Right forelimb (tissue), 1 donor: Measurements from ENCODE around the gene EFCC1.
A peak's percentile ranks its signal among the peaks of the same experiment; 100 is the strongest.

ENCODE experiments used
- DNase-seq: peaks from one replicate; pipeline ENCODE4 v3.0.0-alpha.2; 2018

Gene EFCC1

GRCh38 chr3:129001101-129001805 is at the start of gene EFCC1:
EFCC1 (plus strand) TSS chr3:129001304; CDS start chr3:129001629, 325 bp downstream.
- peak; percentile 80 for DNase-seq

DNA sequence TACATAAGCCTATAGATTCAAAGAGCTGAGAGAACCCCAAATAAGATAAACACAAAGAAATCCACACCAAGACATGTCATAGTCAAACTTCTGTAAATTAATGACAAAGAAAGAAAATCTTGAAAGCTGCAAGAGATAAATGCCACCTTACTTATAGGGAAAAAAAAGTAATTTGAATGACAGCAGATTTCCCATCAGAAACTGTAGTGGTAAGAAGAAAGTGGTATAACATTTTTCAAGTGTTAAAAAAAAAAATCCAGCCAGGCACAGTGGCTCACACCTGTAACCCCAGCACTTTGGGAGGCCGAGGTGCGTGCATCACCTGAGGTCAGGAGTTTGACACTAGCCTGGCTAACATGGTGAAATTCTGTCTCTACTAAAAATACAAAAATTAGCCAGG is 44.7 kb upstream of the EFCC1 start:
- no peak for DNase-seq

DNA sequence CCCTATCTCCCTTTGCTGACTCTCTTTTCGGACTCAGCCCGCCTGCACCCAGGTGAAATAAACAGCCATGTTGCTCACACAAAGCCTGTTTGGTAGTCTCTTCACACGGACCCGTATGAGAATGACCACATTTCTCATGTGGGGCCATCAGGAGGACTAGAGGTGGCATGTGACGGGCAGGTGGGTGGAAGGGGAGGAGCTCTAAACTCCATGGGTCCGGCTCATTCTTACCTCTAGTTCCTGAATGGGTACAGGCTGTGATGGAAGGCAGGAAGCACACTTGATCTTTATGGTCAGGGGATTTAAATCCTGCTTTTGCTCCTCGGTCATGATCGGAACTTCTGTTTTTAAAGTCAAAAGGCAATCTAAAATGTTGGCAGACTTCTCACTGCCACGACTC is 35.8 kb upstream of the EFCC1 start:
- no peak for DNase-seq

DNA sequence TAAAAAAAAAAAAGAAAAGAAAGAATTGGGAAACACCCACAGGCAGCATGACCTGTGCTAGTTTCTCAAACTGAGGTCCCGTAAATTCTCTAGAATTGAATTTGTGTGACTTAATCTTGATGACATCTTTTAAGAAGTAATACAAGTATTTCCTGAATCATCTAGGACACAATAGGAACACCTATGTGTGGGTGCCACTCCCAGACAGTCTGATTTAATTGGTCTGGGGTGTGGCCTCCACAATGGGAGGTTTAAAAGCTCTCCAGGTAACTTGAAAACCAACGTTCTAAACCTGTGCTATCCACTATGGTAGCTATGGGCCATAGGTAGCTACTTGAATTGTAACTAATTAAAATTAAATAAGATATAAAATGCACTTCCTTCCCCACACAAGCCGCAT is 35.3 kb upstream of the EFCC1 start:
- DNase-seq, result no peak

GRCh38 chr3:128967748-128968355 is 33.3 kb upstream of the EFCC1 start:
- no peak for DNase-seq

GRCh38 chr3:128969993-128970739 is 30.9 kb upstream of the EFCC1 start:
- DNase-seq, result peak; percentile 73

- no peak for DNase-seq
Observed at GRCh38 chr3:128970740-128971047, 30.4 kb upstream of the EFCC1 start.

GRCh38 chr3:128971421-128972100 is 29.5 kb upstream of the EFCC1 start:
- peak; percentile 65 for DNase-seq

DNA sequence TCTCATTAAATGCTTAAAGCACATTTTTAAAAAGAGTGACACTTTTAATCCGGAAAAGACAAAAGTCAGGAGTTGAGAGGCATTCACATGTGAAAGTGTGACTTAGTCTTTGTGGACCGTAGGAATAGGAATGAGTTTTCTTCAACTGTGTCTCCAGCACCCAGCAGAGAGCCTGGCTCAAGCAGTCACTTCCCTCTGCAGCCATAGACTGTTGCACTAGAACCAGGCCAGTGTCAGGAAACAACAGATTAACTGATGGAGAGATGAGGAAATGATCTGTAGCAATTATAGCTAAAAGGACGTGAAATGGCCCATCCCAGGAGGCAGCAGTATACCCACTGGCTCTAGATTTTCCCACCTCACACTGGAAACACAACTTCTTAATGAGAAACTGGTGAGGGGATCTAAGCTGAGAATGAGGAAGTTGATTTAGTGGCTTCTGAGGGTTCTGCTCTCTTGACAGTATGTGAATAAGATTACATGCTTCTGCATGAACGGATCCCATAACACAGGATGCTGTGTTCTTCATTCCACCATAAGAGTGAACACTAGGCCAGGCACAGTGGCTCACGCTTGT is 27.0 kb upstream of the EFCC1 start:
- no peak for DNase-seq

- DNase-seq, result no peak
Observed at GRCh38 chr3:128975276-128975675, 25.8 kb upstream of the EFCC1 start.

- no peak for DNase-seq
Observed at GRCh38 chr3:128983293-128984069, 17.6 kb upstream of the EFCC1 start.

DNA sequence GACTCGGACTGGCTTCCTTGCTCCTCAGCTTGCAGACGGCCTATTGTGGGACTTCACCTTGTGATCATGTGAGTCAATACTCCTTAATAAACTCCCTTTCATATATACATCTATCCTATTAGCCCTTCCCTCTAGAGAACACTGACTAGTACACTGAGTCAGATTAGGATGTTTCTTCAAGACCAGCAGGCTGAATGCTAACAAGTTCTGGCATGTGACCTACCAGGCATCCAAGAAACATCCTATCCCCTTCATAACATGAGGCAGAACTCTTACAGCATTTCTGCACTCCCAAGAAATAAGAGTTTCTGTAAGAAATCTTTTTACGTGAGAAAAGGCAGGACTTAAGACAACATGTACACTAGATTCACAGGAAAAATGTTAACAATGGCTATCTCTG is 16.5 kb upstream of the EFCC1 start:
- no peak for DNase-seq

GRCh38 chr3:128987302-128988100 is 13.6 kb upstream of the EFCC1 start:
- DNase-seq, result no peak

DNA sequence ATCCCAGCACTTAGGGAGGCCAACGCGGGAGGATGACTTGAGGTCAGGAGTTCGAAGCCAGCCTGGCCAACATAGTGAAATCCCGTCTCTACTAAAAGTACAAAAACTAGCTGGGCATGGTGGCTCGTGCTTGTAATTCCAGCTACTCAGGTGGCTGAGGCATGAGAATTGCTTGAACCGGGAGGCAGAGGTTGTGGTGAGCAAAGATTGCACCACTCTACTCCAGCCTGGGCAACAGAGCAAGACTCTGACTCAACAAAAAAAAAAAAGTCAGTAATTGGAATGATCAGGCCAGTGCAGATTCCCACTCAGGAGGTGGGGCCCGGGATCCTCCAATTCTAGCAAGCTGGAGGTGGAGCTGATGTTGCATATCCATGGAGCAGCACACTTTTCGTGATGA is 12.8 kb upstream of the EFCC1 start:
- DNase-seq, result no peak

DNA sequence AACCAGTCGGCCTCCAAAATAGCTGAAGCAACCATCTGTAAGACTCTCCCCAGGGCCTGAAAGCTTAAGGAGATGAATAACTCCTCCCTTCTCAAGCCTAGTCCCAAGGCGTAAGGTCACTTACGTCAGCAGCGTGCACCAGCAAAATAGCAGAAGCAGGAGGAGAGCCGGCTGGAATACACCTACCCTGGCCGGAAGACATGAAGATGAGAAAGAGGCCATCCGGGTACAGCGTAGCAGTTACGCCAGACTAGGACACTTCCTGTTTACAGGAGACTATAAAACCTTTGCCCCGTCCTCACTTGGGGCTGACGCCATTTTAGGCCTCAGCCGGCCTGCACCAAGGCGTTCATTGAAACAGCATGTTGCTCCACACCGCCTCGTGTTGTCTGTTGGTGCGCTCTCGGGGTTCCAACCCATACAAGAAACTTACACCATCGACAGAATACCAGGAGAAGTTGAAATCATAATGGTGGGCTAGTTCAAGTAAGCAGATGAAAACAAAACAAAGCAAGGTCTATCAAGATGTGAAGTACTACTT is 9.7 kb upstream of the EFCC1 start:
- DNase-seq, result no peak

GRCh38 chr3:128992926-128993460 is 8.1 kb upstream of the EFCC1 start:
- no peak for DNase-seq

GRCh38 chr3:128993461-128994172 is 7.5 kb upstream of the EFCC1 start, which contains the start of gene CFAP92:
CFAP92 (minus strand) TSS chr3:128994076; CDS start chr3:128993304, 772 bp downstream.
- DNase-seq, result peak; percentile 90

- DNase-seq, result no peak
Observed at GRCh38 chr3:128994173-128994512, 7.0 kb upstream of the EFCC1 start.

- no peak for DNase-seq
Observed at GRCh38 chr3:128994581-128995546, 6.2 kb upstream of the EFCC1 start.
